Measurements from ENCODE around the gene ITGA3.

DNA sequence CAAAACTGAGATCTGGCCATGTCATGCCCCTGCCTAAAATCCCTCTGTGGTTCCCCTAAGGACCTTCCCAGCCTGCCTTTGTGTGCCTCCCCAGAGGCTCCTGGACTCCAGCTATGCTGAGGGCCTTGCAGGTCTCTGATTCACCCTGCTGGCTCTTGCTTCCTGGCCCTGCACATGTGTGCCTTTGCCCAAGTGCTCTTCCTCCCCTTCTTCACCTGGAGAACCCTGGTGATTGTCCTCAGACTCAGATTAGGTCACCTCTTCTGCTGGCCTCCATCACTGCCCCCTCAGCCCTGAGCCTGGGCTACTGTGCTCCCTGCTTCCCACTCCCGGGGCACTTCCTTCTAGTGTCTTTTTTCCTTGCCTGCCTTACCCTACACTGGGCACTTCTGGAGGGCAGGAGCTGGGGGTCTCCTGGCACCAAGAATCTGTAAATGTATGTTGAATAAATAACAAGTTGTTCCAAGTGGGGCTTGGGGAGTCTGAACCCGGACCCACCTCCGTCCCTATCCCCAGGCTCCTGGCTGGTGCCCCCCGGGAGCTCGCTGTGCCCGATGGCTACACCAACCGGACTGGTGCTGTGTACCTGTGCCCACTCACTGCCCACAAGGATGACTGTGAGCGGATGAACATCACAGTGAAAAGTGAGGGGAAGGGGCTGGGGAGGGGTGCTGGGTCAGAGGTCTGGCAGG, 7.8 kb downstream of the ITGA3 start:
- TF ChIP-seq POLR2A (IDR thresholded peaks at IDR 0.05; ENCODE audit: low read length) (no peak), GATA1 (IDR thresholded peaks at IDR 0.05; ENCODE audit: low read depth, low read length) (no peak)

Measured in erythroblast (primary cell).